ENCODE measurements around the gene ANKS3. TPM values are rescaled to one million over a fixed set of nuclear protein-coding genes. Genes with fewer than 3 reads are reported as not detected.

Gene ANKS3
- total and polyA plus RNA-seq, 2 experiments from 2014 or later = 22.5 to 24.9 TPM

DNA sequence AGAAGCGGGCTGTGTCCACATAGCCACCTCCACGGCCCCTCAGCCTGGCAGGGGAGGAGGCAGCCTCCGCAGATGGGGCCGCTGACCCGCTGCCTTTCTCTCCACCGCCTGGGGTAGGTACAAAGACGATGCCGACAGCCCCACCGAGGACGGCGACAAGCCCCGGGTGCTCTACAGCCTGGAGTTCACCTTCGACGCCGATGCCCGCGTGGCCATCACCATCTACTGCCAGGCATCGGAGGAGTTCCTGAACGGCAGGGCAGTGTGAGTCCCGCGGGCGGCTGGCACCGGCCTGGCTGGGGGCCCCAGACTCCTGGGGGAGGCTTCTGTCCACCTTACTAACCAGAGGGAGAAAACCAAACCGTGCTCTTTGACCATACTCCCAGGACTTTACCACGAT lies 81.5 kb downstream of the ANKS3 start (continued):
- TF ChIP-seq, protein P1, sequence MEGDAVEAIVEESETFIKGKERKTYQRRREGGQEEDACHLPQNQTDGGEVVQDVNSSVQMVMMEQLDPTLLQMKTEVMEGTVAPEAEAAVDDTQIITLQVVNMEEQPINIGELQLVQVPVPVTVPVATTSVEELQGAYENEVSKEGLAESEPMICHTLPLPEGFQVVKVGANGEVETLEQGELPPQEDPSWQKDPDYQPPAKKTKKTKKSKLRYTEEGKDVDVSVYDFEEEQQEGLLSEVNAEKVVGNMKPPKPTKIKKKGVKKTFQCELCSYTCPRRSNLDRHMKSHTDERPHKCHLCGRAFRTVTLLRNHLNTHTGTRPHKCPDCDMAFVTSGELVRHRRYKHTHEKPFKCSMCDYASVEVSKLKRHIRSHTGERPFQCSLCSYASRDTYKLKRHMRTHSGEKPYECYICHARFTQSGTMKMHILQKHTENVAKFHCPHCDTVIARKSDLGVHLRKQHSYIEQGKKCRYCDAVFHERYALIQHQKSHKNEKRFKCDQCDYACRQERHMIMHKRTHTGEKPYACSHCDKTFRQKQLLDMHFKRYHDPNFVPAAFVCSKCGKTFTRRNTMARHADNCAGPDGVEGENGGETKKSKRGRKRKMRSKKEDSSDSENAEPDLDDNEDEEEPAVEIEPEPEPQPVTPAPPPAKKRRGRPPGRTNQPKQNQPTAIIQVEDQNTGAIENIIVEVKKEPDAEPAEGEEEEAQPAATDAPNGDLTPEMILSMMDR (conservative IDR thresholded peaks at IDR 0.05; ENCODE audit: low read depth in 2 of 2) = no peak
- TF ChIP-seq EZH2 (IDR thresholded peaks at IDR 0.05; ENCODE audit: low read depth, unreplicated experiment) (no peak), ZNF331 (CRISPR knock-in tag; IDR thresholded peaks at IDR 0.05; ENCODE audit: low read depth) (no peak), CREB1 (CRISPR knock-in tag; IDR thresholded peaks at IDR 0.05; ENCODE audit: low read depth) (no peak)

DNA sequence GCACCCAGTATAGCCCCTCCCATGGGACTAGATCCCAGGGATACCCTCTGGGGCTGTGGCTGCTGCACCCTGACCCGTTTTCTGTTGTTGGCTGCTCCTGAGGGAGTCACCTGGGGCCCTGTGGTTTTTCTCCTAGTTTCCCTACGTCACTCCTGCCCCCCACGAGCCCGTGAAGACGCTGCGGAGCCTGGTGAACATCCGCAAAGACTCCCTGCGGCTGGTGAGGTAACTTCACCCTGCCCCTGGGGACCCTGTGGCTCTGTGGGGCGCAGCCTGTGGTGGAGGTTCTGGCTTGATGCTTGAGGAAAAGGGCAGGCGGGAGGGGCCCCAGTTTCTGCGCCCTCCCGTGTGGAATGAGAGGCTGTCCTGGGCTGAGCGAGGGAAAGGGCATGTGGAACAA lies 82.2 kb downstream of the ANKS3 start:
- Histone ChIP-seq H3F3A (replicated peaks; ENCODE audit: low read depth) (no peaks in the 10 kb centered on the region), H3K36me3 (ENCODE audit: insufficient read depth) (no peaks in the 10 kb centered on the region), H3K4me1 (ENCODE audit: insufficient read depth) (no peaks in the 10 kb centered on the region), H3K27me3 (ENCODE audit: insufficient read depth) (no peaks in the 10 kb centered on the region), H3K4me2 (no peak overlapping the region), H3K79me2 (replicated peaks; ENCODE audit: insufficient read depth) (peaks cover 5% of the 10 kb centered on the region; the same call in 1 of the 2 replicates), H3K9me2 (ENCODE audit: insufficient read depth) (no peaks in the 10 kb centered on the region), H3K27ac (ENCODE audit: low read depth) (peak overlapping the region; percentile 50; the same call in 1 of the 2 replicates), H2AFZ (no peak overlapping the region), H3K4me3 (no peak overlapping the region), H4K20me1 (replicated peaks; ENCODE audit: insufficient read depth) (0 out of 2 replicates have a peak, but pooled peaks cover 5% of the 10 kb centered on the region)
- Mint-ChIP-seq H3K4me3 (no peak overlapping the region), H3K36me3 (ENCODE audit: low read depth) (peaks cover 38% of the 10 kb centered on the region), H3K27me3 (ENCODE audit: insufficient read depth, low read depth, poor library complexity) (peaks cover 6% of the 10 kb centered on the region), H3K27ac (no peak overlapping the region), H3K4me1 (no peaks in the 10 kb centered on the region), H3K9me3 (peaks cover 4% of the 10 kb centered on the region; the same call in 2 of the 3 replicates)
- DNase-seq (ENCODE audit: low spot score) (no peak), ATAC-seq (no peak)
- TF ChIP-seq, protein P2, sequence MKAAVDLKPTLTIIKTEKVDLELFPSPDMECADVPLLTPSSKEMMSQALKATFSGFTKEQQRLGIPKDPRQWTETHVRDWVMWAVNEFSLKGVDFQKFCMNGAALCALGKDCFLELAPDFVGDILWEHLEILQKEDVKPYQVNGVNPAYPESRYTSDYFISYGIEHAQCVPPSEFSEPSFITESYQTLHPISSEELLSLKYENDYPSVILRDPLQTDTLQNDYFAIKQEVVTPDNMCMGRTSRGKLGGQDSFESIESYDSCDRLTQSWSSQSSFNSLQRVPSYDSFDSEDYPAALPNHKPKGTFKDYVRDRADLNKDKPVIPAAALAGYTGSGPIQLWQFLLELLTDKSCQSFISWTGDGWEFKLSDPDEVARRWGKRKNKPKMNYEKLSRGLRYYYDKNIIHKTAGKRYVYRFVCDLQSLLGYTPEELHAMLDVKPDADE (IDR thresholded peaks at IDR 0.05) = no peak
- no peak for TF ChIP-seq NANOG (IDR thresholded peaks at IDR 0.05; ENCODE audit: borderline replicate concordance)
- TF ChIP-seq JUNB (IDR thresholded peaks at IDR 0.05; ENCODE audit: unreplicated experiment) = no peak
- no peak for TF ChIP-seq POLR2AphosphoS5 (IDR thresholded peaks at IDR 0.05; ENCODE audit: low read depth)
- TF ChIP-seq, protein P3, sequence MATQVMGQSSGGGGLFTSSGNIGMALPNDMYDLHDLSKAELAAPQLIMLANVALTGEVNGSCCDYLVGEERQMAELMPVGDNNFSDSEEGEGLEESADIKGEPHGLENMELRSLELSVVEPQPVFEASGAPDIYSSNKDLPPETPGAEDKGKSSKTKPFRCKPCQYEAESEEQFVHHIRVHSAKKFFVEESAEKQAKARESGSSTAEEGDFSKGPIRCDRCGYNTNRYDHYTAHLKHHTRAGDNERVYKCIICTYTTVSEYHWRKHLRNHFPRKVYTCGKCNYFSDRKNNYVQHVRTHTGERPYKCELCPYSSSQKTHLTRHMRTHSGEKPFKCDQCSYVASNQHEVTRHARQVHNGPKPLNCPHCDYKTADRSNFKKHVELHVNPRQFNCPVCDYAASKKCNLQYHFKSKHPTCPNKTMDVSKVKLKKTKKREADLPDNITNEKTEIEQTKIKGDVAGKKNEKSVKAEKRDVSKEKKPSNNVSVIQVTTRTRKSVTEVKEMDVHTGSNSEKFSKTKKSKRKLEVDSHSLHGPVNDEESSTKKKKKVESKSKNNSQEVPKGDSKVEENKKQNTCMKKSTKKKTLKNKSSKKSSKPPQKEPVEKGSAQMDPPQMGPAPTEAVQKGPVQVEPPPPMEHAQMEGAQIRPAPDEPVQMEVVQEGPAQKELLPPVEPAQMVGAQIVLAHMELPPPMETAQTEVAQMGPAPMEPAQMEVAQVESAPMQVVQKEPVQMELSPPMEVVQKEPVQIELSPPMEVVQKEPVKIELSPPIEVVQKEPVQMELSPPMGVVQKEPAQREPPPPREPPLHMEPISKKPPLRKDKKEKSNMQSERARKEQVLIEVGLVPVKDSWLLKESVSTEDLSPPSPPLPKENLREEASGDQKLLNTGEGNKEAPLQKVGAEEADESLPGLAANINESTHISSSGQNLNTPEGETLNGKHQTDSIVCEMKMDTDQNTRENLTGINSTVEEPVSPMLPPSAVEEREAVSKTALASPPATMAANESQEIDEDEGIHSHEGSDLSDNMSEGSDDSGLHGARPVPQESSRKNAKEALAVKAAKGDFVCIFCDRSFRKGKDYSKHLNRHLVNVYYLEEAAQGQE (IDR thresholded peaks at IDR 0.05; ENCODE audit: unreplicated experiment) = no peak
- TF ChIP-seq EZH2 (IDR thresholded peaks at IDR 0.05; ENCODE audit: low read depth, unreplicated experiment) = no peak
- TF ChIP-seq, protein P1 (conservative IDR thresholded peaks at IDR 0.05; ENCODE audit: low read depth in 2 of 2) = no peak
- no peak for TF ChIP-seq ZNF331 (CRISPR knock-in tag; IDR thresholded peaks at IDR 0.05; ENCODE audit: low read depth)
